Medulla oblongata (tissue), 1 donor: ENCODE results near the gene SCFD1.
A peak's percentile ranks its signal among the peaks of the same experiment; 100 is the strongest.
"Not testable (repeated sequence)": the region's sequence is repeated elsewhere in the genome, so short reads cannot be mapped to it uniquely, and the experiment has no call there.

Source experiments
- DNase-seq: peaks from one replicate; pipeline ENCODE4 v3.0.0-alpha.2; 2015; ENCODE audit errors: extremely low spot score

Gene SCFD1

GRCh38 chr14:30673071-30673470, 51.0 kb downstream of the SCFD1 start:
- DNase-seq = no peak

- no peak for DNase-seq
Observed at GRCh38 chr14:30678926-30679431, 56.9 kb downstream of the SCFD1 start.

- no peak for DNase-seq
Observed at GRCh38 chr14:30680036-30680435, 57.9 kb downstream of the SCFD1 start.

- DNase-seq = not testable (repeated sequence)
Observed at GRCh38 chr14:30680776-30681175, 58.7 kb downstream of the SCFD1 start.

GRCh38 chr14:30681752-30682355, 59.7 kb downstream of the SCFD1 start:
- no peak for DNase-seq

GRCh38 chr14:30690487-30691355, 68.6 kb downstream of the SCFD1 start:
- DNase-seq = not testable (repeated sequence)

- no peak for DNase-seq
Observed at GRCh38 chr14:30691751-30692398, 69.8 kb downstream of the SCFD1 start.

- no peak for DNase-seq
Observed at GRCh38 chr14:30692669-30693068, 70.5 kb downstream of the SCFD1 start.

- no peak for DNase-seq
Observed at GRCh38 chr14:30698463-30698862, 76.3 kb downstream of the SCFD1 start.

GRCh38 chr14:30706704-30707103, 84.6 kb downstream of the SCFD1 start:
- no peak for DNase-seq

GRCh38 chr14:30708157-30708556, 86.0 kb downstream of the SCFD1 start:
- DNase-seq = no peak

- no peak for DNase-seq
Observed at GRCh38 chr14:30709201-30709600, 87.1 kb downstream of the SCFD1 start.

GRCh38 chr14:30710876-30711275, 88.8 kb downstream of the SCFD1 start:
- no peak for DNase-seq

- DNase-seq = no peak
Observed at GRCh38 chr14:30719137-30719536, 97.0 kb downstream of the SCFD1 start.

GRCh38 chr14:30725763-30726162, 103.6 kb downstream of the SCFD1 start:
- DNase-seq = no peak

- DNase-seq = no peak
Observed at GRCh38 chr14:30728471-30728870, 106.4 kb downstream of the SCFD1 start.

GRCh38 chr14:30737916-30738315, 115.8 kb downstream of the SCFD1 start:
- no peak for DNase-seq

- DNase-seq = no peak
Observed at GRCh38 chr14:30738978-30739377, 116.9 kb downstream of the SCFD1 start.

- DNase-seq = peak; percentile 35
Observed at GRCh38 chr14:30748343-30748742, 126.2 kb downstream of the SCFD1 start.

GRCh38 chr14:30751646-30752416, 129.7 kb downstream of the SCFD1 start:
- DNase-seq = no peak

- no peak for DNase-seq
Observed at GRCh38 chr14:30753452-30753851, 131.3 kb downstream of the SCFD1 start.

GRCh38 chr14:30754778-30755177, 132.7 kb downstream of the SCFD1 start:
- DNase-seq = no peak
